H1 (cell line): ENCODE results near the gene PTDSS2. TPM values are rescaled to one million over a fixed set of nuclear protein-coding genes. Genes with fewer than 3 reads are reported as not detected.

ENCODE experiments used
- HDAC6 ChIP-seq: IDR thresholded peaks from one replicate; pipeline ENCODE4 v1.7.1; 2012; ENCODE audit warnings: low read depth, mild to moderate bottlenecking, inconsistent platforms, low read length, moderate library complexity
- polyA plus RNA-seq, 7 experiments: library from polyadenylated mRNA; depleted of rRNA in 3 of 7; stranded (reverse) in 5 of 7; unstranded in 2 of 7; fragments of >200 nt in 5 of 7; fragments of 200-250 nt in 2 of 7; gene quantifications; 1 replicate in 5 of 7; 2 replicates in 1 of 7; 4 replicates in 1 of 7; pipeline versions ENCODE4 v1.2.1 to v1.2.3, GENCODE V29; 2011 to 2013; ENCODE audit warnings: missing spikeins in 2 of 7, mixed read lengths in 2 of 7
- total RNA-seq: library from RNA; stranded (reverse); fragmentation: NEBNext Ultra II Directional; extraction: Animal tissue kit (Norgen Biotek cat#: 25700); gene quantifications from 2 replicates; pipeline ENCODE4 v1.2.1, GENCODE V29; 2021

PTDSS2 gene
- total and polyA plus RNA-seq, 2 of the 8 experiments (the other 6 are each of a cell fraction or from before 2014, with no cell fraction given) = 48.7 to 68.2 TPM

DNA sequence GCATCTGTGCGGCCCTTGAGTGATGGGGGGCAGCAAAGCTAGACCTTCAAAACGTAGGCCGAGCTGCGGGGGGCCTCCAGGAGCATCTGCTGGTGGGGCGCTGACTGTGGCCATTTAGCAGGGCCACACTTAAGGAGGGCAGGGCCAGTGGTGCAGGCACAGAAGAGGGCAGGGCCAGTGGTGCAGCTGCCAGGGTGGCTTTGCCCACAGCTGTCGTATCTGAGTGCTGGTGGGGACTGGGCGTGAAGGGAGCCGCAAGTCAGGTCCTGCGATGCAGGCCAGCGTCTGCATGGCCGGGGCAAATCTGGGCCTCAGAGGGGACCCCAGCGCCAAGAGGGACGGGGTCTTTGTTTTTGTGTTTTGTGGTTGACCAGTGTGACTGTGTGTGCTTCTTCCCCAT, 29.2 kb downstream of the PTDSS2 start (continued):
- TF ChIP-seq HDAC6 = no peak
- TF ChIP-seq, all 59 proteins: peak for 0
